HG03135 (cell line): Measurements from ENCODE around the gene TPGS1.

Experiments
- ATAC-seq: cut with Tn5 transposase; IDR thresholded peaks from one replicate; pipeline ENCODE4 v1.9.1; 2021; ENCODE audit warnings: mild to moderate bottlenecking, moderate library complexity; ENCODE audit not compliant: unreplicated experiment

The TPGS1 gene

GRCh38 chr19:495081-495401 lies 12.3 kb upstream of the TPGS1 start:
- no peak for ATAC-seq

DNA sequence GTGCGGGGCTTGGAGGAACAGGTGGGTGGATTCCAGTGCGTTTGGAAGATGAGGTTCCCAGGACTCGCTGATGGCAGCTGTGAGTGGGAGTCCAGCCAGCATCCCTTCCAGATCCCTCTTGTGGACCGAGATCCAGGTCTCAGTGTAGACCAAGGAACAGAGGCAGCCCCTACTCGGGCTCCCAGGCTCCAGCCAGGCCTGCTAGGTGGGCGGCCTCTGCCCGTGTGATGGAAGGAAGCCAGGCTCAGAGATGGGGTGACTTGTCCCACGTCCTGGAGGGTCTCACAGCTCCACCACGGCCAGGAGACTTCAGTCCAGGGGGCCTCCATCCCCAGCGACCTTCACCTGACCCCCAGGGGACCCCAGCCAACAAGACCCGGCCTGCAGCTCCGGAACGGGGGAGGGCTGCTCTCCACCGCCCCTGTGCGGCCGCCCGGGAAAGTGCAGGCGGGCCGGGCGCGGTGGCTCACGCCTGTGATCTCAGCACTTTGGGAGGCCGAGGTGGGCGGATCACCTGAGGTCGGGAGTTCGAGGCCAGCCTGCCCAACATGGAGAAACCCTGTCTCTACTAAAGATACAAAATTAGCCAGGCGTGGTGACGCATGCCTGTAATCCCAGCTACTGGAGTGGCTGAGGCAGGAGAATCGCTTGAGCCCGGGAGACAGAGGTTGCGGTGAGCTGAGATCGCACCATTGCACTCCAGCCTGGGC lies 11.7 kb upstream of the TPGS1 start:
- no peak for ATAC-seq

- ATAC-seq: no peak
Measured at GRCh38 chr19:496112-496665, 11.1 kb upstream of the TPGS1 start, which contains the start of gene MADCAM1. MADCAM1 (plus strand) TSS chr19:496486; CDS start chr19:496500, 14 bp downstream.

DNA sequence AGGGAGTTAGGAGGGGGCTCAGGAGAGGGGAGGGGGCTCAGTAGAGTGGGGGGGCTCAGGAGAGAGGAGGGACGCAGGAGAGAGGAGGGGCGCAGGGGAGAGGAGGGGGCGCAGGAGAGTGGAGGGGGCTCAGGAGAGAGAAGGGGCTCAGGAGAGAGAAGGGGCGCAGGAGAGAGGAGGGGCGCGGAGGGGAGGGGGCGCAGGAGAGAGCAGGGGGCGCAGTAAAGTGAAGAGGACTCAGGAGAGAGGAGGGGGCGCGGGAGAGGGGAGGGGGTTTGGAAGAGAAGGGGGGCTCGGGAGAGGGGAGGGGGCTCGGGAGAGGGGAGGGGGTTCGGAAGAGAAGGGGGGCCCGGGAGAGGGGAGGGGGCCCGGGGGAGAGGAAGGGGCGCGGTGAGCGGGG lies 10.3 kb upstream of the TPGS1 start:
- no peak for ATAC-seq

DNA sequence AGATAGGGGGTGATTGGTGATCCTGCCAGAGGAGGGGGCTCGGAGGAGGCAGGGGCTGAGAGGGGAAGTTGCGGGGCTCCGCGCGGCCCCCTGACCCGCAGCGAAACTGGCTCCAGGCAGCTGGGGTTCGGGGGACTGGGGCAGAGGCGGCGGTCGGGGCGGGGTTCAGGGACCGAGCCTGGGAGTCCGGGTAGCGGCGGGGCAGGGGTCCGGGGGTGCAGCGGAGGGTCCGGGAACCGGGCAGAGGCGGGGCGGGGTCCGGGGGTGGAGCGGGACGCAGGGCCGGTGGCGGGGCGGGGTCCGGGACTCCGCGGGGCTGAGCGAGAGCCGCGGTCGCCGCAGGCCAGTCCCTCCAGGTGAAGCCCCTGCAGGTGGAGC lies 9.8 kb upstream of the TPGS1 start:
- no peak for ATAC-seq

DNA sequence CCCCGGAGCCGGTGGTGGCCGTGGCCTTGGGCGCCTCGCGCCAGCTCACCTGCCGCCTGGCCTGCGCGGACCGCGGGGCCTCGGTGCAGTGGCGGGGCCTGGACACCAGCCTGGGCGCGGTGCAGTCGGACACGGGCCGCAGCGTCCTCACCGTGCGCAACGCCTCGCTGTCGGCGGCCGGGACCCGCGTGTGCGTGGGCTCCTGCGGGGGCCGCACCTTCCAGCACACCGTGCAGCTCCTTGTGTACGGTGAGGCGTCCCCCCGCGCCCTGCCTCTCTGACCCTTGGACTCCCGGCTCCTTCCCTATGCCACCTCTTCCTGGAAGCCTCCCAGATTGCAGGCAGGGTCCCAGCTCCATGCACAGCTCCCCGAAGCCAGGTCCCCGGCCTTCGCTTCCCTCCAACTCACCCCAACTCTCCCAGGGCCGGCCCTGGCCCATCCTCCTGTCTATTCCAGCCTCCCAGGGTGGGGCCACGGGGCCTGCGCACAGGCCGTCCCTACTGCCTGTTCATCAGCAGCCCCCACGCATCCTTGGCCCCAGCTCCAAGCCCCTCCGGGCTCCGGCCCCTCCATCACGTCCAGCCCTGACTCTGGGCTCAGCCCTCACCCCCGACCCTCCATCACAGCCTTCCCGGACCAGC lies 9.3 kb upstream of the TPGS1 start:
- no peak for ATAC-seq

- ATAC-seq: no peak
Measured at GRCh38 chr19:498511-498891, 8.8 kb upstream of the TPGS1 start.

- no peak for ATAC-seq
Measured at GRCh38 chr19:498977-499623, 8.2 kb upstream of the TPGS1 start.

- no peak for ATAC-seq
Measured at GRCh38 chr19:501646-502045, 5.7 kb upstream of the TPGS1 start.

DNA sequence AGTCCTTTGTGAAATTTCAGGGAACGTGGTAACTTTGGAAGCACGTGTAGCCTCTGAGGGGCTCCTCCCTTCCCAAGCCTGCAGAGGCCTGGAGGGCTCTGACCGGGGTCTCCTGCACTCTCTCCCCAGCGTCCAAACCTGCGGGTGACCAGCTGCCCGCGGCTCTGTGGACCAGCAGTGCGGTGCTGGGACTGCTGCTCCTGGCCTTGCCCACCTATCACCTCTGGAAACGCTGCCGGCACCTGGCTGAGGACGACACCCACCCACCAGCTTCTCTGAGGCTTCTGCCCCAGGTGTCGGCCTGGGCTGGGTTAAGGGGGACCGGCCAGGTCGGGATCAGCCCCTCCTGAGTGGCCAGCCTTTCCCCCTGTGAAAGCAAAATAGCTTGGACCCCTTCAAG lies 2.7 kb upstream of the TPGS1 start:
- ATAC-seq: no peak

DNA sequence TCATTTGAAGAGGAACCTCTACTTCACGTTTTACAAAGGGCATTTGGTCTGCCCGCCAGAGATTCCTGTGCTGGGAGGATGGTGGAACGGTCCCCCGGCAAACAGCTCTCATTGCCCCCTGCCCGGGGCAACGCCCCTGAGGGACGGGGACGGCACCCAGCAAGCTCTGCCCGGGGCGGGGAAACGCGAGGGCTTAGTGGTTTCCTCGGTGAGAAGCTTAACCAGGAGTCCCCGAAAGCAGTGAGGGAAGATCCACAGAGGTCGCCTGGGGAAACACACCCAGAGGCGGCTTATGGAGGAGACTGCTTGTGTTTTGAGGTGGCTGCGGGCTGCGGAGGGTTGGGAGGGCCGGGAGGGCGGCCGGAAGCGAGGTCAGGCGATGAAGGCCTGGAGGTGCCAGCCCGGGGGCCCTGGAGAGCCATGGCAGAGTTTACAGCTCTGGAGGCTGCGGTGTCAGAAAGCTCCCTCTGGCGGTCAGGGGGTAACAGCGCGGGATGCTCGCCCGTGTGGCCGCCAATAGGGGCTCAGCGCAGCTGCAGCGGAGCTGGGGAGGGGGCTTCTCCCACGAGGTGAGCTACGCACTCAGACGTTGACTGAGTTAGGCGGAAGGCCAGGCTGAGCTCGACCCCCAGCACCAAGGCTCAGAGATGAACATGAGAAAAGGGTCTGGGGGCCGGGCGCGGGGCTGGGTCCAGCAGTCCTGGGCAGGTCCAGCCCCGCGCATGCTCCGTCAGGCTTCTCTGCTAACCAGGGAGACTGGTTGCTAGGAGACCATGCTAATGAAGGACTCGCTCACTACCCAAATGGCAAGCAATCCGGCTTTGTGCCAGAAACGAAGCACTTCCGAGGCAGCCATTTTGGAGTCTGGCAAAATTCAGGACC lies 652 bp upstream of the TPGS1 start:
- ATAC-seq: peak; percentile 67

- ATAC-seq: no peak
Measured at GRCh38 chr19:508204-509150, 1.2 kb downstream of the TPGS1 start.

DNA sequence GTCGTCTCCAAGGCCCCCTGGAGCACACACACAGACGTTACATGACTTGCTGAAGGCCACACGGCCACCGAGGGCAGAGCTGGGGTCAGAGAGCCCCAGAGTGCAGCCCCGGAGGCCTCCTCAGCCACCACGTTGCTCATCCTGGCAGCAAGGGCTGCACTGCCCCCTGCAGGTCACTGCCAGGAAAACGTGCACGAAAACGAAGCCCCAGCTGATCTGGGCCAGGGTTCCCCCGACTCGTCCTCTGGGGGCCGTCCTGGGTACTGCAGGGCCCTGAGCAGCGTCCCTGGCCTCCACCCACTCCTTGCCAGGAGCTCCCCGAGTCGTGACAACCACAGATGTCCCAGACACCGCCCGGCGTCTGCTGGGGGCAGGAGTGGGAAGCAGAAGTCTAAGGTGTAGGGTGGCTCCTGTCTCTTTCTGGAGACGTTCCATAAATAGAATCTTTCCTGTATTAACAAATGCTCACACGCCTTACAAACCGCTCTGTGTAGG lies 3.4 kb downstream of the TPGS1 start:
- peak; percentile 29 for ATAC-seq

GRCh38 chr19:511101-511851 lies 4.0 kb downstream of the TPGS1 start:
- ATAC-seq: no peak

DNA sequence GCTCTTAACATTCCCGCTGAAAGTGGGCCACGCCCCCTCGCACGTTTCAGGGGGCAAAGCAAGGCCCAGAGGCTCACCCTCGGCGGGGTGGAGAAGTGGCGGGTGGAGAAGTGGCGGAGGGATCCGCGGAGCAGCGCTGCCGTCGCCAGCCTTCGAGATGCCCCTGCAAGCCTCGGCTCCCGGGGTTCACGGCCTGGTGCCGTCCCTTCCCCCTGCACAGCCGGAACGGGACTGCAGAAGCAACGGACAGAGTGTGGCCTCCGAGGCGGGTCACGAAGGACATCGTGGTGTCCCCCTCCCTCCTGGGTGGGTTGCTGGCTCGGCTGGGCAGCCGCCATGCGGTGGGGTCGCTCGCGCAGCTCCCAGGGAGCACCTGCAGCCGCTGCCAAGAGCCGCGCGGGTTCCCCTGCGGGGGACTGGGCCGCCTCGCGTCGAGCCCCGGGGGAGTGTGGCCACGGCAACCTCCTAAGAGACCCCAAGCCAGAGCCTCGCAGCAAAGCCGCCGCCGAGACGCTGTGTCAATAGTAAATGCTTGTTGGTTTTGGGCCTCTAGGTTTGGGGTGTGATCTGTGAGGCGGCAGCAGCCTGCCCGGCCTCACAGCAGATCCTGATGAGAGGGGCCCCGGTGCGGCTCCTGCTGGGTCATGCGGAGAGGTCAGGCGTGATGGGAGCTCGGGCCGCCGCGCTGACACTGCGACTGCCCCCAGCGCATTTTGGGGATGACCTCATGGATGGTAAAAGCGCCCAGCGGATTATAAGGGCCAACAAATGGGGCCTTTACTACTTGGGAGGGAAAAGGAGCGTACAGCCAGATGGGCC lies 5.5 kb downstream of the TPGS1 start:
- no peak for ATAC-seq

DNA sequence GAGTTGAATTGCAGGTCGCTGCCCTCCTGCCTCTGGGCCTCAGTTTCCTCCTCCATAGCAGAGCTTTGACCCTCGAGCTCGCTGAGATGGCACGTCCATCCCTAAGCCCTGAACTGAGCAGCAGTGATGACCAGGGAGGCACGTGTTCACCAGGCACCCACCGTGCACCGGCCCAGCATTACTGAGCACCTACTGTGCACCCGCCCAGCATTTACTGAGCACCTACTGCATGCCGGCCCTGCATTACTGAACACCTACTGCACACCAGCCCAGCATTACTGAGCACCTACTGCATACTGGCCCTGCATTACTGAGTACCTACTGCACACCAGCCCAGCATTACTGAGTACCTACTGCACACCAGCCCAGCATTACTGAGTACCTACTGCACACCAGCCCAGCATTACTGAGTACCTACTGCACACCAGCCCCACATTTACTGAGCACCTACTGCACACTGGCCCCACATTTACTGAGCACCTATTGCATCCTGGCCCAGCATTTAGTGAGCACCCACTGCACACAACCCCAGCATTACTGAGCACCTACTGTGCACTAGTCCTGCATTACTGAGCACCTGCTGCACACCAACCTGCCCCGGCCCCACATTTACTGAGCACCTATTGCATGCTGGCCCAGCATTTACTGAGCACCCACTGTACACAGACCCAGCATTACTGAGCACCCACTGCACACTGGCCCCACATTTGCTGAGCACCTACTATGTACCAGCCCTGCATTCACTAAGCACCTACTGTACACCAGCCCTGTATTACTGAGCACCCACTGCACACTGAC lies 6.3 kb downstream of the TPGS1 start:
- no peak for ATAC-seq

DNA sequence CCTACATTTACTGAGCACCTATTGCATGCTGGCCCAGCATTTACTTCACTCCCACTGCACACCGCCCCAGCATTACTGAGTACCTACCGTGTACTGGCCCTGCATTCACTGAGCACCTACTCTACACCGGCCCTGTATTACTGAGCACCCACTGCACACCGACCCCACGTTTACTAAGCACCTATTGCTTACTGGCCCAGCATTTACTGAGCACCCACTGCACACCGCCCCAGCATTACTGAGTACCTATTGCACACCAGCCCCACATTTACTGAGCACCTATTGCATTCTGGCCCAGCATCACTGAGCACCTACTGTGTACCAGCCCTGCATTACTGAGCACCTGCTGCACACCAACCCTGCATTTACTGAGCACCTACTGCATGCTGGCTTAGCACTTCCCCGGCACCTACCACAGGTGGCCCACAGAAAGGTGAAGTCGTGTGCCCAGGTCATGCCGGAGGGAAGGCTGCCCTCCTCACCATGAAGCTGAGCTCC lies 6.9 kb downstream of the TPGS1 start:
- ATAC-seq: no peak
